ENCODE results near the gene JUND. TPM values are rescaled to one million over a fixed set of nuclear protein-coding genes. Genes with fewer than 3 reads are reported as not detected.

JUND gene
- polyA plus RNA-seq, 2 of the 4 experiments (the other 2 are of a cell fraction), result 65.1 to 68.9 TPM

DNA sequence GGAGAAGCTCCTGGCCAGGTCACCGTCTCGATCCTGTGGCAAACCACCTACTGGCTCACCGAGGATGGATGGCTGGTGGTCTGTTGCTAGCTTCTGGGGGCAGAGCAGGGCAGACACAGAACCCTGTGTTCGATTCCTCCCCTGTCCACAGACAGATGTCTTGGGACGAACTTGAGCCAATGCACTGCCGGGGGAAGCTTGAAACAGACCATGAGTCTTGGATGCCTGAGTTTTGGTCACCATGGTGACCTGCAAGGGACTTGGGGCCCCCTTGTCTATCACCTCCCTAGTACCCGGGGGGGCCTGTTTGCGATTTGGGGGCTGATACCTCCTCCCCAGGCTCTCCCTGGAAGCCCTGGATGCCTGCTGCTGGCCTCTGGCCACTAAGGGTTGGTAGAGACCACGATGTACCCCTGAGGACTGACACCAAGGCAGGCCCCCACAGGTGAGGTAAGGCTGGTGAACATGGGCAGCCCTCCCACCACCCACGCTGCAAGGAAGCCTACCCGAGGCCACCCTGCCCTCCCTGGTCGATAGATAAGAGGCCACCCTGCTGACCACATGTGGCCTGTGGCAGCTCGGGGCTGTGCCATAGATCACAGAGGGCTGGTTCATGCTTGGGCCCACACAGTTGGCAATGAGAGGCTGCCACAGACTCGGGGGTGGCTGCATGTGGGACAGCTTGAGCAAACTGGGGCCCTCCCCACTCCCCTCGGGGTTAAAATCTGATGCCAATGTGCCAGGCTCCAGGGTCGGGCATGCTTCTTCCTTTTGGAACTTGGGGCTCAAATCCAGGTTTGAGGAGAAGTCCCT is 17.9 kb downstream of the JUND start (continued):
- TF ChIP-seq, protein P1, sequence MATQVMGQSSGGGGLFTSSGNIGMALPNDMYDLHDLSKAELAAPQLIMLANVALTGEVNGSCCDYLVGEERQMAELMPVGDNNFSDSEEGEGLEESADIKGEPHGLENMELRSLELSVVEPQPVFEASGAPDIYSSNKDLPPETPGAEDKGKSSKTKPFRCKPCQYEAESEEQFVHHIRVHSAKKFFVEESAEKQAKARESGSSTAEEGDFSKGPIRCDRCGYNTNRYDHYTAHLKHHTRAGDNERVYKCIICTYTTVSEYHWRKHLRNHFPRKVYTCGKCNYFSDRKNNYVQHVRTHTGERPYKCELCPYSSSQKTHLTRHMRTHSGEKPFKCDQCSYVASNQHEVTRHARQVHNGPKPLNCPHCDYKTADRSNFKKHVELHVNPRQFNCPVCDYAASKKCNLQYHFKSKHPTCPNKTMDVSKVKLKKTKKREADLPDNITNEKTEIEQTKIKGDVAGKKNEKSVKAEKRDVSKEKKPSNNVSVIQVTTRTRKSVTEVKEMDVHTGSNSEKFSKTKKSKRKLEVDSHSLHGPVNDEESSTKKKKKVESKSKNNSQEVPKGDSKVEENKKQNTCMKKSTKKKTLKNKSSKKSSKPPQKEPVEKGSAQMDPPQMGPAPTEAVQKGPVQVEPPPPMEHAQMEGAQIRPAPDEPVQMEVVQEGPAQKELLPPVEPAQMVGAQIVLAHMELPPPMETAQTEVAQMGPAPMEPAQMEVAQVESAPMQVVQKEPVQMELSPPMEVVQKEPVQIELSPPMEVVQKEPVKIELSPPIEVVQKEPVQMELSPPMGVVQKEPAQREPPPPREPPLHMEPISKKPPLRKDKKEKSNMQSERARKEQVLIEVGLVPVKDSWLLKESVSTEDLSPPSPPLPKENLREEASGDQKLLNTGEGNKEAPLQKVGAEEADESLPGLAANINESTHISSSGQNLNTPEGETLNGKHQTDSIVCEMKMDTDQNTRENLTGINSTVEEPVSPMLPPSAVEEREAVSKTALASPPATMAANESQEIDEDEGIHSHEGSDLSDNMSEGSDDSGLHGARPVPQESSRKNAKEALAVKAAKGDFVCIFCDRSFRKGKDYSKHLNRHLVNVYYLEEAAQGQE (IDR thresholded peaks at IDR 0.05), result no peak
- no peak for TF ChIP-seq CBX2 (IDR thresholded peaks at IDR 0.05; ENCODE audit: borderline replicate concordance, low read depth)
- TF ChIP-seq TFCP2L1 (CRISPR knock-in tag; IDR thresholded peaks at IDR 0.05), result no peak
- TF ChIP-seq SMC3 (IDR thresholded peaks at IDR 0.05), result no peak
- TF ChIP-seq POLR2A (IDR thresholded peaks at IDR 0.05; ENCODE audit: low read length), result no peak
- TF ChIP-seq CHD2 (IDR thresholded peaks at IDR 0.05; ENCODE audit: low read length, partially characterized antibody), result no peak
- no peak for TF ChIP-seq CHD4 (IDR thresholded peaks at IDR 0.05; ENCODE audit: borderline replicate concordance)
- no peak for TF ChIP-seq RNF2 (IDR thresholded peaks at IDR 0.05; ENCODE audit: borderline replicate concordance, low read depth)

DNA sequence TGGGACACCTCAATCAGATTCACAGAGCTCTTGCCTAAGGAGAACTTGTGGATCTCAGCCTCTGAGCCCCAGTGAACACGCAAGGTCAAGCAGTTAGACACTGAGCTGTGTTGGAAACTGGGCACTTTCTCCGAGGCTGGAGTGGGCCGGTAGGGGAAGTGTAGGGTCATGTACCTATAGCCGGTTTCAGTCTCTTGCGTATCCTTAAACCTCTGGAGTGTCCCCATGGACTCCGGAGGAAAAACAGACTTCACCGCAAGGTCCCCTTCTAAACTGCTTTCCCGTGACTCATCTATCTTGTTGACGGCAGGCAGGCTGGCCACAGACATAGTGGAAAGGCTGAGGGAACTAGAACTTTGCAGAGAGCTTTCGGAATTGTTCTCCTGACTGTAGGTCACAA is 18.5 kb downstream of the JUND start:
- DNase-seq (ENCODE audit: low read depth in 1 of 2, low spot score in 1 of 2) (no peak), ATAC-seq (no peak), FAIRE-seq (no peak)
- ChIA-PET POLR2A (interaction anchor here (0.9 kb wide), 1 partner anchor 19 kb away, joined by 3 read pairs; no protein-coding TSS in a partner anchor), CTCF (interaction anchor here (0.7 to 4.3 kb wide), 3 partner anchors 9 to 66 kb away, joined by 3 to 41 read pairs (median 5); no protein-coding TSS in a partner anchor)
- 79% methylated on average over 7 of the region's 10 CpGs for WGBS (ENCODE audit: missing lambda C conversion rate)
- Histone ChIP-seq H3K4me2 (no peak overlapping the region), H3K4me1 (no peaks in the 10 kb centered on the region), H3K27ac (no peak overlapping the region), H3K9me3 (no peaks in the 10 kb centered on the region), H3K4me3 (no peak overlapping the region)
- TF ChIP-seq SREBF2 (IDR thresholded peaks at IDR 0.05), result no peak
- no peak for TF ChIP-seq HOXB13 (CRISPR knock-in tag; IDR thresholded peaks at IDR 0.05; ENCODE audit: low read depth)
- TF ChIP-seq POLR2AphosphoS2 (conservative IDR thresholded peaks at IDR 0.05; ENCODE audit: low read length), result no peak
- no peak for TF ChIP-seq JUN (IDR thresholded peaks at IDR 0.05)
- TF ChIP-seq POLR2A (IDR thresholded peaks at IDR 0.05; ENCODE audit: low read length), result no peak
- TF ChIP-seq MAZ (IDR thresholded peaks at IDR 0.05; ENCODE audit: borderline replicate concordance, low read depth, low read length), result no peak

DNA sequence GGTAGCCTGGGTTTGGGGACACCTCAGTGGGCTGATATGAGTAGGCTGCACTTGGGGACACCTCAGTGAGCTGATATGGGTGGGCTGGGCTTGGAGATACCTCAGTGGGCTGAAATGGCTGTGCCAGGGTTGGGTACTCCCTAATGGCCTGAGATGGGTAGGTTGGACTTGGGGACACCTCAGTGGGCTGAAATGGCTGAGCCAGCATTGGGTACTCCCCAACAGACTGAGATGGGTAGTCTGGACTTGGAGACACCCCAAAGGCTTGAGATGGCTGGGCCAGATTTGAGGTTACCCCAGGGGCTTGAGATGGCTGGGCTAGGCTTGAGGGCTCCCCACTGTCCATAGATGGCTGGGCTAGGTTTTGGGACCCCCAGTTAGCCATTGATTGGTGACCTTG is 19.3 kb downstream of the JUND start:
- ChIA-PET CTCF (interaction anchor here (1.2 to 4.3 kb wide), 3 partner anchors 9 to 11 kb away, joined by 4 to 41 read pairs (median 7); no protein-coding TSS in a partner anchor), POLR2A (interaction anchor here (0.9 kb wide), 1 partner anchor 20 kb away, joined by 3 read pairs; no protein-coding TSS in a partner anchor)
- TF ChIP-seq MAZ (IDR thresholded peaks at IDR 0.05; ENCODE audit: borderline replicate concordance, low read depth, low read length) (no peak), HOXA7 (CRISPR knock-in tag; IDR thresholded peaks at IDR 0.05) (no peak), KDM5A (IDR thresholded peaks at IDR 0.05) (no peak), EHMT2 (IDR thresholded peaks at IDR 0.05; ENCODE audit: low read depth) (no peak), RCOR1 (IDR thresholded peaks at IDR 0.05; ENCODE audit: low read depth, low read length) (no peak), NFE2L2 (conservative IDR thresholded peaks at IDR 0.05; ENCODE audit: low read length) (no peak)
- TF ChIP-seq, protein P2, sequence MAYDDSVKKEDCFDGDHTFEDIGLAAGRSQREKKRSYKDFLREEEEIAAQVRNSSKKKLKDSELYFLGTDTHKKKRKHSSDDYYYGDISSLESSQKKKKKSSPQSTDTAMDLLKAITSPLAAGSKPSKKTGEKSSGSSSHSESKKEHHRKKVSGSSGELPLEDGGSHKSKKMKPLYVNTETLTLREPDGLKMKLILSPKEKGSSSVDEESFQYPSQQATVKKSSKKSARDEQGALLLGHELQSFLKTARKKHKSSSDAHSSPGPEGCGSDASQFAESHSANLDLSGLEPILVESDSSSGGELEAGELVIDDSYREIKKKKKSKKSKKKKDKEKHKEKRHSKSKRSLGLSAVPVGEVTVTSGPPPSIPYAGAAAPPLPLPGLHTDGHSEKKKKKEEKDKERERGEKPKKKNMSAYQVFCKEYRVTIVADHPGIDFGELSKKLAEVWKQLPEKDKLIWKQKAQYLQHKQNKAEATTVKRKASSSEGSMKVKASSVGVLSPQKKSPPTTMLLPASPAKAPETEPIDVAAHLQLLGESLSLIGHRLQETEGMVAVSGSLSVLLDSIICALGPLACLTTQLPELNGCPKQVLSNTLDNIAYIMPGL (CRISPR knock-in tag; IDR thresholded peaks at IDR 0.05; ENCODE audit: borderline replicate concordance), result no peak
- TF ChIP-seq, protein P3, sequence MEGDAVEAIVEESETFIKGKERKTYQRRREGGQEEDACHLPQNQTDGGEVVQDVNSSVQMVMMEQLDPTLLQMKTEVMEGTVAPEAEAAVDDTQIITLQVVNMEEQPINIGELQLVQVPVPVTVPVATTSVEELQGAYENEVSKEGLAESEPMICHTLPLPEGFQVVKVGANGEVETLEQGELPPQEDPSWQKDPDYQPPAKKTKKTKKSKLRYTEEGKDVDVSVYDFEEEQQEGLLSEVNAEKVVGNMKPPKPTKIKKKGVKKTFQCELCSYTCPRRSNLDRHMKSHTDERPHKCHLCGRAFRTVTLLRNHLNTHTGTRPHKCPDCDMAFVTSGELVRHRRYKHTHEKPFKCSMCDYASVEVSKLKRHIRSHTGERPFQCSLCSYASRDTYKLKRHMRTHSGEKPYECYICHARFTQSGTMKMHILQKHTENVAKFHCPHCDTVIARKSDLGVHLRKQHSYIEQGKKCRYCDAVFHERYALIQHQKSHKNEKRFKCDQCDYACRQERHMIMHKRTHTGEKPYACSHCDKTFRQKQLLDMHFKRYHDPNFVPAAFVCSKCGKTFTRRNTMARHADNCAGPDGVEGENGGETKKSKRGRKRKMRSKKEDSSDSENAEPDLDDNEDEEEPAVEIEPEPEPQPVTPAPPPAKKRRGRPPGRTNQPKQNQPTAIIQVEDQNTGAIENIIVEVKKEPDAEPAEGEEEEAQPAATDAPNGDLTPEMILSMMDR (IDR thresholded peaks at IDR 0.05), result no peak
- no peak overlapping the region for H3K4me2 ChIP-seq
- DNase-seq (ENCODE audit: low read depth in 1 of 2, low spot score in 1 of 2) (no peak), FAIRE-seq (no peak), ATAC-seq (no peak)
- no peak overlapping the region for H3K27ac ChIP-seq
- no peak overlapping the region for H3K4me3 ChIP-seq
- H3K4me1 ChIP-seq, result no peaks in the 10 kb centered on the region
- H3K9me3 ChIP-seq, result no peaks in the 10 kb centered on the region

Measured in A549 (cell line).